OCI-M1 (cell line): ENCODE results near the gene TMPRSS4.

Experiments
- DNase-seq: peaks from one replicate; lab custom pipeline; 2025; lab: John Stamatoyannopoulos, UW

Gene TMPRSS4

GRCh38 chr11:118105657-118106305 lies 28.9 kb downstream of the TMPRSS4 start:
- no peak for DNase-seq

GRCh38 chr11:118106789-118107335 lies 30.0 kb downstream of the TMPRSS4 start:
- DNase-seq: no peak

GRCh38 chr11:118108513-118108912 lies 31.6 kb downstream of the TMPRSS4 start:
- DNase-seq: no peak

- DNase-seq: no peak
These were observed 32.4 kb downstream of the TMPRSS4 start for GRCh38 chr11:118109231-118109630.

GRCh38 chr11:118111019-118111743 lies 34.3 kb downstream of the TMPRSS4 start:
- DNase-seq: no peak

GRCh38 chr11:118111744-118112035 lies 34.8 kb downstream of the TMPRSS4 start:
- no peak for DNase-seq

- DNase-seq: no peak
These were observed 36.0 kb downstream of the TMPRSS4 start for GRCh38 chr11:118112711-118113430.

GRCh38 chr11:118114266-118114665 lies 37.4 kb downstream of the TMPRSS4 start:
- peak; percentile 31 for DNase-seq

GRCh38 chr11:118115048-118115447 lies 38.2 kb downstream of the TMPRSS4 start:
- no peak for DNase-seq

GRCh38 chr11:118117790-118118601 lies 41.1 kb downstream of the TMPRSS4 start:
- DNase-seq: no peak

GRCh38 chr11:118120793-118121192 lies 43.9 kb downstream of the TMPRSS4 start:
- no peak for DNase-seq

- DNase-seq: no peak
These were observed 48.2 kb downstream of the TMPRSS4 start for GRCh38 chr11:118124929-118125535.

GRCh38 chr11:118126082-118126838 lies 49.4 kb downstream of the TMPRSS4 start:
- DNase-seq: peak; percentile 25

GRCh38 chr11:118128310-118128709 lies 51.4 kb downstream of the TMPRSS4 start:
- DNase-seq: no peak

- peak; percentile 26 for DNase-seq
These were observed 52.0 kb downstream of the TMPRSS4 start for GRCh38 chr11:118128721-118129470.

- DNase-seq: no peak
These were observed 52.7 kb downstream of the TMPRSS4 start for GRCh38 chr11:118129471-118130172.

GRCh38 chr11:118132385-118133151 lies 55.7 kb downstream of the TMPRSS4 start:
- DNase-seq: no peak

- DNase-seq: no peak
These were observed 56.9 kb downstream of the TMPRSS4 start for GRCh38 chr11:118133816-118134215.
